ENCODE data around the gene SFI1.
"Not testable (repeated sequence)": the region's sequence is repeated elsewhere in the genome, so short reads cannot be mapped to it uniquely, and the experiment has no call there.

Gene SFI1

GRCh38 chr22:31496007-31496734 is at the start of gene SFI1:
Gene SFI1, plus strand, starts transcription at chr22:31496536. Its CDS starts 11,749 bp downstream, at chr22:31508285.
- peak; percentile 85 for DNase-seq

- DNase-seq, result no peak
Observed at GRCh38 chr22:31446767-31447166, 49.6 kb upstream of the SFI1 start.

DNA sequence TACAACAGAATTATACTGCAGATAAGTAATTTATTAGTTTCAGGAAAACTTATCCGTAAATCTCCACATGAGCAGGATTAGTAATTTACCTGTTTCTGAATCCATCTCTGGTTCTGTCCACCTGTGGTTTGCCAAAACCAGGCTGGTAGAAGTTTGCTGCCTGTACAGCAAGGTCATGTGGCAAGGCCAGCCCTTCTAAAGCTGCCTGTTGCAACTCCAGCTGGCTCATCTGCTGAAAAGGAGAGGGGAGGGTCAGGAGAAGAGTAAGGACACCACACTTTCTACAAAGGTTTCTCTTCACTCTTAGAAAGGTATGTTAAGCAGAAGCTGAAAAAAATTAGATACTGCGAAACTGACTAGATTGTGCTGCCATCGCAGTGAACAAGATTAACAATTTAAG is 49.0 kb upstream of the SFI1 start:
- DNase-seq, result no peak

DNA sequence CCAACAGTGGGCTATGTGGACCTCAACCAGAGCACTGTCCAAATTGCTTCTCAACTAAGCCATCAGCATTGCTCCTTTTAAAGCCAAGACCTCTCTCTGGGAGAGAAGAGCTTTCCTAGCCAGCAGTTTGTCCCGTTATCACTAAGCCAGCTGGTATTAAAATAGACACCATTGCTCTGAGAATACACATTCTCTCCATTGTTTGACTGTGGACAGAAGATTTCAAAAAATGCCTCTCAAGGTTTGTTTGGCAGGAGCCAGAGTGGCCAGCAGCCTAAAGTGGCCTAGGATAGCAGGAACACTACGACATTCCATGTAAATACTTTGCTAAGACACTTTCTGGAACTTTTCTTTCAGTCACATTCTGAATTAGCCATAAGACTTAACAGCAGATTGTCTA is 48.0 kb upstream of the SFI1 start:
- no peak for DNase-seq

DNA sequence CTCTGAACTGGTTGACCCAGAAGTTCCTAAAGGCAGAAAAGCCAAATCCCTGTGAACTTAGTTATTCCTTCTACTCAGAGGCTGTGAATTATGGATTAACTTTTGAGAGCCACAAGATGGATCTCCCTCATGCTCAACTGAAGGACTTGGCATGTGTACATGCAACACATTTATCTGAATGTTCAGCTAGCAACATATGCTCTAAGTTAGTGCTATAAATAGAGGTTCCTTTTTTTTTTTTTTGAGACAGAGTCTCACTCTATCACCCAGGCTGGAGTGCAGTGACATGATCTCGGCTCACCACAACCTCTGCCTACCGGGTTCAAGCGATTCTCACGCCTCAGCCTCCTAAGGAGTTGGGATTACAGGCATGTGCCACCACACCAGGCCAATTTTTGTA is 46.8 kb upstream of the SFI1 start:
- DNase-seq, result no peak

DNA sequence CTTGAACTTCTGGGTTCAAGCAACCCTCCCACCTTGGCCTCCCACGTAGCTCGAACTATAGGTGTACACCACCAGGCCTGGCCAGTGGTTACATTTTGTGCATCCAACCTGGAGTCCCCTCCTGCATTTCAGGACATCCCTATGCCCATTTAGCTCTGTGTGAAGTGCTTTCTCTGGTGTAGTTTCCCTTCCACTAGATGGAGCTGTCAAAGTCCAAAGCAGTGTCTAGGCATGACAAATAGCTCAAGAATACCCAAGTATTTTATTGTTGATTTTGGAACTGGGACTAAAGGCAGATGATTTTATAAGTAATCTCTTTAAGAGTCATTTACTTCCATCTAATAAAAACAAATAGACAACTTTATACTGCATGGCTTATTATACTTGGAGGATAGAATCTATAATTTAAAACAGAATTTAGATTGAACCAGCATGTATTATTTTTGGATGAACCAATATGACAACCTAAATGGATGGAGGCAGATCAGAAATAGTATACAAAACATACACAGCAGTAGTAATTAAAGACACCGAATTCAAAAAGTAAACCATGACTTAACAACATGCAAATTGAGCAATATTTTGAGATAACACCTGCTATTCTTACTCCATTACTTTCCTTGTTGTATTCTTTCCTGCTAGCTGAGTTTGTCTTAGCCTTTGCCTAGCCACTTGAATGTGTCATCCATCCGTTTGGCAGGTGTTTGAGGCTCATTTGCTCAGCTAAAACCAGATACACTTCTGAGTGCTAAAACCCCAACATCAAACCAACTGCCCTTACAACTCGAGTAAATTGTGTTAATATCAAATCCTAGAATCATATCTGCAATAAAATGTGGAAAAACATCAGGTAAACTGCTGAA is 44.4 kb upstream of the SFI1 start:
- DNase-seq, result peak; percentile 34

GRCh38 chr22:31461699-31462098 is 34.6 kb upstream of the SFI1 start:
- no peak for DNase-seq

GRCh38 chr22:31465307-31465706 is 31.0 kb upstream of the SFI1 start:
- DNase-seq, result no peak

- peak; percentile 19 for DNase-seq
Observed at GRCh38 chr22:31474743-31475142, 21.6 kb upstream of the SFI1 start.

DNA sequence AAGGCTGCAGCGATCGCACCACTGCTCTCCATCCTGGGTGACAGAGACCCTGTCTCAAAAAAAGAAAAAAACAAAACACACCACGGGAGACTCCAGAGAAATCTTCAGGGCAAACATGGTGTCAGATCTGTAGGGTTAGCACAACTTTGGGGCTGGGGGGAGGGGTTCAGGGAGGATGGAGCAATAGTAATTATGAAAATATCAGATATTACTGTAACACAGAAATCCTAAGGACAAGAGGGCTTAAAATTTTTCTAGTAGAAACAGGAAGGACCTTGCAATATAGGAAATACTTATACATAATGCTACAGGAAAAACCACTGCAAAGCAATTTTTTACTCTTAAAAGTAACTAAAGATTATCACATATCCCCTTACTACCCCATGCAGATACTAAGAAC is 20.5 kb upstream of the SFI1 start:
- DNase-seq, result no peak

GRCh38 chr22:31477329-31477728 is 19.0 kb upstream of the SFI1 start:
- DNase-seq, result no peak

DNA sequence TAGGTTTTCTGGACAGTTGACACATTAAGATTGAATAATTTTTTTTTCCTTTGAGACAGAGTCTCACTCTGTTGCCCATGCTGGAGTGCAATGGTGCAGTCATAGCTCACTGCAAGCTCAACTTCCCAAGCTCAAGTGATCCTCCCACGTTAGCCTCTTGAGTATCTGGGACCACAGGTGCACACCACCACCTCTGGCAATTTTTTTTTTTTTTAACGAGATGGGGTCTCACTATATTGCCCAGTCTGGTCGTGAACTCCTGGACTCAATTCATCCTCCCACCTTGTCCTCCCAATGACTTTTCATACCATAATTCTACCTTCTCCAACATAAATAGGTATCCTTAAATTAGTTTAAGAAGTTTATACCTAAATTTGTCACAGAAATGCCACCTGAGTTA is 15.2 kb upstream of the SFI1 start:
- no peak for DNase-seq

- DNase-seq, result not testable (repeated sequence)
Observed at GRCh38 chr22:31482470-31482869, 13.9 kb upstream of the SFI1 start.

DNA sequence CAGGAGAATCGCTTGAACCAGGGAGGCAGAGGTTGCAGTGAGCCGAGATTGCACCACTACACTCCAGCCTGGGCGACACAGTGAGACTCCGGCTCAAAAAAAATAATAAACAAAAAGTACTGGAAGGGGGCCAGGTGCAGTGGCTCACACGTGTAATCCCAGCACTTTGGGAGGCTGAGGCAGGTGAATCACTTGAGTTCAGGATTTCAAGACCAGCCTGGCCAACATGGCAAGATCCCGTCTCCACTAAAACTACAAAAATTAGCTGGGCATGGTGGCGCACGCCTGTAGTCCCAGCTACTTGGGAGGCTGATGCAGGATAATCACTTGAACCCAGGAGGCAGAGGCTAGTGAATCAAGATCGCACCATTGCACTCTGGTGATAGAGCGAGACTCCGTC is 10.0 kb upstream of the SFI1 start:
- DNase-seq, result not testable (repeated sequence)

GRCh38 chr22:31486951-31487350 is 9.4 kb upstream of the SFI1 start:
- no peak for DNase-seq

DNA sequence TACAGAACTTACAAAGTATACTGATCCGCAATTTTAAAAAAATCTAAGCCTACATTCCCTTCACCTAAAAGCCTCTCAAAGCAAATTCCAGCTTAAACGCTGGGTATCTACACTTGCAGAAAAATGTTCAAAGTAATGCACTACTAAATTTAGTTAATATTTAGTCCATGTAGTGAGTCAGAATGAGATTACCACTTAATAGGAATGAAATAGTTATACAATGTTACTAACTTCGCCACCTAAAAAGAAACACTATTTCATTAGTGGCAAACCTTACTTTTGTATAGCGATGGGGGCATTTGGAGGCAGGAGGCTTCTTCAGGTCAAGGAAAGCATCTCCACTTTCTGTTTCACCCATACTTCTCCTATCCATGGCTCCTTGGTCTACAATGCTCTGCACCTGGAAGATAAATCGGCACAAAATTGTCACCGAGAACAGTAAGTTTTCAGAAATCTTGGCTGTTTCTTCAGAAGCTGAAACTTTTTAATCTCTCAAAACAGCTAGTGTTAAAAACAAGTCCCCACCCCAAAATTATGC is 7.9 kb upstream of the SFI1 start:
- DNase-seq, result no peak

GRCh38 chr22:31488988-31489617 is 7.2 kb upstream of the SFI1 start:
- no peak for DNase-seq

DNA sequence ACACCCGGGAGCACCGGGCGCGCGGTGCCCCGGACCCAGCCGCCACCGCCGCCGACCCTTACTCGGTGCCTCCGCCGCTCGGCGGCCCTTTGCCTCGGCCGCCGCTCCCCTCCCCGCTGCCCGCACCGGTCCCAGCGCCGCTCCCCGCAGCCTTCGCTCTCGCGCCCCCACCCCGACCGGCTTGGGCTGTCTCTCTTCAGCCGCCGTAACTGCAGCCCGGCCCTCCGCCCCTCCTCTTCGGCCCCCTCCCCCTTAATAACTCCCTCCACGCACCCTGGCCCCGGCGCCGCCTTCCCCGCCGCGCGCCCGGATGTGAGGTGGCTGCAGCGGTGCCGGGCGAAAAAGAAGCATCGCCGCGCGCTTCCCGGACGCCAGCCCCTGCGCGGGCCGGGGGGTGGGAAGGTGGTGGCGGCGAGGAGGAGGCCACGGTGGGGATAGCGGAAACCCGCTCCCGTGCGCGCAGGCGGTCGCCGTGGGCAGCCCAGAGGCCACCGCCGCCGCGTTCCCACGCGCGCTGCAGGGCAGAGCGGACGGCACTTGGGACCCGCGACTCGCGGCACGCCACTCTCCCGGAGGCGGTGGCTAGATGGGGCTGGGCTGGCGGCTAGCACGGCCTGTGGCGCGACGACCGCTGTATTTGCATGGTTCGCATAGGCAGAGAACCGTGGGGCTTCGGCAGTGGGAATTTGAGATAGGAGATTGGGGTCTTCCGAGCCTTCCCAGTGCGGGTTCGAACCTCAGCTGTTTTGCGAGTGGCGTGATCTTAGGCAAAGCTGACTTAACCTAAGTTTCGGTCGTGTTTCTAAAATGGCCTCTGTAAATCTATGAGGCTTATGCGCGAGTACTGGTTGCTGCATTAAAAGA is 6.5 kb upstream of the SFI1 start, which contains the start of gene EIF4ENIF1:
Gene EIF4ENIF1, minus strand, starts transcription at position 211 of the 864 bp plus-strand sequence. CDS start 1,124 bp downstream, outside the sequence.
- peak; percentile 73 for DNase-seq

GRCh38 chr22:31490496-31490925 is 5.8 kb upstream of the SFI1 start:
- peak; percentile 62 for DNase-seq

- DNase-seq, result no peak
Observed at GRCh38 chr22:31491218-31491962, 4.9 kb upstream of the SFI1 start.

DNA sequence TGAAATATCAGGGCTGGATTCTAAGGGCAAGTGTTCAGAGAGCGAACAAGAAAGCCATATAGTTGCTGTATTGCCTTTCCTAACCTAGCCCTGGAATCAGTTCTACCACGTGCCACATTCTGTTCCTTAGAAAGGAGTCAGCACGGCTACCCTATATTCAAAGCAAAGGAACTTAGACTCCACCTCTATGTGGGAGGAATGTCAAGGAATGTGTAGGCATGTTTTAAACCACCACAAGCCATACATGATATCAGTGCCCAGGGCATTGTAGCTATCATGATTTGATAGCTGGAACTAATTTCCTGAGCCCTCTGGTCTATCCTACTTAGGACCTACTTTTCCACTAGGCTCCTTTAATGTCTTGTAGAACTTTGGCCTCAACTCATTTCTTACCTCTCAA is 4.2 kb upstream of the SFI1 start:
- no peak for DNase-seq

Measured in kidney glomerular epithelial cell (primary cell).